Measurements from ENCODE around the gene PTDSS2.
"Not testable (repeated sequence)": the region's sequence is repeated elsewhere in the genome, so short reads cannot be mapped to it uniquely, and the experiment has no call there.

Gene PTDSS2

DNA sequence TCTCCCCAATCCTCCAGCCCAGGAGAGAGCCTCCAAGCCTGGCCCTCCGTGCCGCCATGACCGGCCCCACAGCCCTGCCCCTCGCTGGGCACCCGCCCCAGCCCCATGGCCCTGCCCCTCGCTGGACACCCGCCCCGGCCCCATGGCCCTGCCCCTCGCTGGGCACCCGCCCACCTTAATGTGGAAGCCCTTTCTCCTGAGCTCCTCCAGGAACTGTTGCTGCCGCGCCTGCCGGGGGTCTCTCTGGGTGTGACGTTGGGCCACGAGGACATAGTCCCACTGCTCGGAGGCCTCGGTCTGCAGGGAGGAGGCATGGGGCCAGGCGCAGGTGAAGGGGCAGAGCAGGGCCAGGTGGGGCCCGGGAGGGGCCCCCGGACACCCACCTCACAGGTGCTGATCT, 16.4 kb upstream of the PTDSS2 start:
- DNase-seq = no peak

- no peak for DNase-seq
Observed at GRCh38 chr11:434496-434895, 15.6 kb upstream of the PTDSS2 start.

- DNase-seq = not testable (repeated sequence)
Observed at GRCh38 chr11:434999-435740, 14.9 kb upstream of the PTDSS2 start.

DNA sequence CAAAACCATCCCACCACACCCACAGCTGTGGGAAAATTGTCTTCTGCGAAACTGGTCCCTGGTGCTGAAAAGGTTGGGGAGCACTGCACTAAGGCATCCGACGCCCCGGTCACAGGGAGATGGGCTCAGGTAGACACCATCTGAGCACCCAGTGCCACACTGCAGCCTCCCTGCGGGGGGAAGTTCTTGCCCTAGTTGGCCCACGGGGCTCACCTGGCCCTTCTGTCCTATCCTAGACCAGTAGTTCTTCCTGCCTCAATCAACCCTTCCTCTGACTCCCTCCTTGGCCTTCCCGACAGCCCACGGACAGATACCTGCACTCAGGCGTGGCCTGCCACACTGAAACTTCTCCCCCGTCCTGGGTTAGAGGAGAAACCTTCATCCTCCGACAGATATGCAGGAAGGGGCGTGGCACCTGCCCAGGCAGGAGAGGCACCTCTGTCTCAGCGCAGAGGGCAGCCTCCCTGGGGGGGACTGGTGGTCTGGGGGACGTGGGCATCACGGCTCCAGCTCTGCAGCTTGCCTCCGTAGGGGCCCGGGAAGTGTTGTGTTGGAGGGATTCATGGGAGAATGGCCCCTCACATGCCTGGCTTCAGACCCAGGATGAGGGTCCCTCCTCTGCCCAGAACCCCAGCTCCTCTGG, 12.7 kb upstream of the PTDSS2 start:
- no peak for DNase-seq

- no peak for DNase-seq
Observed at GRCh38 chr11:438101-438844, 11.8 kb upstream of the PTDSS2 start.

GRCh38 chr11:439315-440064, 10.6 kb upstream of the PTDSS2 start:
- no peak for DNase-seq

- DNase-seq = no peak
Observed at GRCh38 chr11:440065-441042, 9.7 kb upstream of the PTDSS2 start.

- DNase-seq = no peak
Observed at GRCh38 chr11:441043-441417, 9.0 kb upstream of the PTDSS2 start.

- DNase-seq = no peak
Observed at GRCh38 chr11:441418-442274, 8.4 kb upstream of the PTDSS2 start, which contains the start of gene ANO9. TSS of gene ANO9 (minus strand) at chr11:442011. CDS start at chr11:441926, 85 bp downstream.

DNA sequence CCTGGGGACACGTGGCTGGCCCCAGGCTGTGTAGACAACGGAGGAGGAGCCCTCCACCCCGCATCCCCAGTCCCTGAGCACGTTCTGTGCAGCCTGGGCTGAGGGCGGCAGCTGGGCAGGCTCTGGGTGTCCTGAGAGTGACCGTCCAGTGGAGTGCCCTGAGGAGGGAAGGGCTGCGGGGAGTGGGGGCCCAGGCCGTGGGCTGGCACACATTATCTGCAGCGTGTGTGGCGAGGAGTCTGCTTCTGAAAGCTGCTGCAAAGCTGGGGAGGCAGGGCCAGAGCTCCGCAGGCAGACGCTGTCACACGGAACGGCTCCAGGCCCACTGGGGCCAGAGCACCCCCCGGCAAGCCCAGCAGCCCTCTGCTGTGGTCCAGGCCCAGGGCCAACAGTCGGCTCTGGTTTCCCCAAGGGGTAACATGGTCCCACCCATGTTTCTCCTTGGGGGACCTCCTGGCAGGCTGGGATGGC, 7.4 kb upstream of the PTDSS2 start:
- no peak for DNase-seq

DNA sequence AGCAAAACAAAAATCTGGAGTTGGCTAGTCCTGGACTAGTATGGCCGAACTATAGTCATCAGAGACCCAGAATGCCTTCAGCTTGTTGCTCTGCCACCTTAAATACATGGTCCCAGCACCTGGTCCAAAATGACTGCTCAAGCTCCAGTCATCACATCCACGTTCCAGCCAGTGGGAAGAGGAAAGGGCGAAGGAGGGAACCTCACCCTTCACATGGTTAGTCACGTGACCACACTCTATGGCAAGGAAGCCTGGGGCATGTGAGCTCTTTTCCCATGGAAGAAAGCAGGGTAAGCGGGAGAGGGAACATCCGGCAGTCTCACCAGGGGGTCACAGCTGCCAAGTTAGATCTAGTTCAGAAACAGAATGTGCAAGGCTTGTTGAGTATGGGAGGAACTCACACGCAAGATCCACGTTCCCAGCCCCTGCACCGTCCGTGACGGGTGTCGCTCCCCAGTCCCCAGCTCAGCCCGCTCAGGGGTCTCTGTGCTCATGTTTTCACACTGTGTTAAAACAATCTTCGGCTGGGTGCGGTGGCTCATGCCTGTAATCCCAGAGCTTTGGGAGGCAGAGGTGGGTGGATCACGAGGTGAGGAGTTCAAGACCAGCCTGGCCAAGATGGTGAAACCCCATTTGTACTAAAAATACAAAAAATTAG, 6.4 kb upstream of the PTDSS2 start:
- no peak for DNase-seq

DNA sequence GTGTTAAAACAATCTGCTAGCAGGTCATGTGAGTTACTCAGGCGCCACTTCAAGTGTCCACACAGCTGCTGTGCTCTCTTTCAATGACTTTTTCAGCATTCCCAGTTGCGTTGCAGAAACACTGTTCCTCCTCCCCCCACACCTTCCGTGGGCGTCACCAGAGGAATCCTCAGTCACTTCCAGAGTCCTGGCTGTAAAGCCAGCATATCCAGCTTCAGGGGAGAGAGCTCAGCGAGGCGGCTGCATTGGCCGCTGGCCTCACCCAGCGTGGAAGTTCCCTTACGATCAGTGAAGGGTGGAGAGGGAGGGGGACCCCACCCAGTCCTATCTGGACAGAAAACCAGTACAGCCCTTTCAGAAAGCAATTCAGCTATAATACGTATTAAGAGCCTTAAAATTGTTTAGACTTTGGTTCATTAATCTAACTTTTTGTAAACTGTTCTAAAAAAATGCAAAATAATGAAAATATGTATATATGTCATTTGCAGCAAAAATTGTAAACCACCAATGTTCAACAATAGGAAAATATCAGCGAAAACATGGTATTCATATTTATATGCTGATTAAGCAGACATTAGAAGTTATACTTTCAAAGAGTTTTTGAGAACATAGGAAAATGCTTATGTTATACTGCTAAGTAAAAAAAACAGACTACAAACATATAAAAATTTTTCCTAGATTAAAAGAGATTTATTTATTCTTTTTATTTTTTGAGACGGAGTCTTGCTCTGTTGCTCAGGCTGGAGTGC, 5.5 kb upstream of the PTDSS2 start:
- DNase-seq = no peak

DNA sequence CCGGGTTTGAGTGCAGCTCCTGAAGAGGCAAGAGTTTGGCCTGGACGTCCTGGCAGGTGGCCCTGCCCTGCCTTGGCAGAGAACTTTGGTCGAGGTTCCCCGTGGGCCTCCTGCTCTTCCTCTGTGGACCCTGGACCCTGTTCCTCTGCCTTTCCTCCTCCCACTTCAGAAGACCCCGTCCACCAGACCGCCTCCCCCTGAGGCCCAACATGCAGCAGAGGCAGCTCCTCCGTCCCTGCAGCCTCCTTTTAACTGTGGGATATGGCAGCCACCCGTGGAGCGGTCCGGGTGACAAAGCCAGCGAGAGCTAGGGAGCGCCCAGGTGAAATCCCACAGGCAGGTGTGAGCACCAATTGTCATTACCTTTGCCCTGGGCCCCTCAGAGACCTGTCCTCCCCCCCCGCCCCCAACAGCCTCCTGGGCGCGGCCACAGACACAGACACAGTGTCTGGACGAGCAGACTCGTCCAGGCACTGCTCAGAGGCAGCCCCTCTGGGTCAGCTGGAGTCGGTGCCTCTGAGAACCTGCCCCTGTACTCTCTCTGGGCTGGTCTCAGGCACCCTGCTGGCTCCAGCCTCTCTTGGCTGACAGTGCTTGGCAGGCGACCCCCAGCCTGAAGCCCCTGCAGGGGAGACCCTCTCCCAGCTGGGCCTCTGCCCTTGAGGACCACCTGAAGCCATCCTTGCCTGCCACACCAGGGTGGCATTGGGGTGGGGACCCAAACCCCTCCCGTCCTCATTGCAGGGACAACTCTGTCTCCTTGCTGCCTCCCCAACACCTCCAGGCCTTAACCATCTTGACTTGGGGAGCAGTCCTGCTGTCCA, 4.1 kb upstream of the PTDSS2 start:
- DNase-seq = no peak

- DNase-seq = no peak
Observed at GRCh38 chr11:446891-447290, 3.2 kb upstream of the PTDSS2 start.

- DNase-seq = peak; percentile 78 to 81
Observed at GRCh38 chr11:447923-448731, 2.0 kb upstream of the PTDSS2 start.

- peak; percentile 37 to 69 for DNase-seq
Observed at GRCh38 chr11:450809-451451, 851 bp downstream of the PTDSS2 start.

DNA sequence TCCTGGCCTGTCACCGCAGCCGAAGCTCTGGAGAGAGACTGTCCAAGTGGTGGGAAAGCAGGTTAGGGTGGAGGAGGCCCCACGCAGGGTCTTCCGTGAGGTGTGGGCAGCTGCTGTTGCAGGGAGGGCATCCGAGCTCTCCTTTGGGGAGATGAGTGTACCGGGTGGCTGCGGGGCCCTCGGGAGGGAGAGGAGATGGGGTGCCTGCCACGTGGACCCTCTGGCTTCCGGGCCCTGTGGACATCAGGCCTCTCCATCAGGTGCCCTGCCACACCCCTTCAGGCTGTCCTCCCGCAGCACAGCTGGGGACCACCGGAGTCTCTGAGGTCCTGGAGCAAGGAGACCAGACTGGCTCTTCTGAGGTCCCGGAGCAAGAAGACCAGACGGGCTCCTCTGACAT, 1.7 kb downstream of the PTDSS2 start:
- DNase-seq = no peak
